ENCODE results near the gene ZFAND3.

The ZFAND3 gene

DNA sequence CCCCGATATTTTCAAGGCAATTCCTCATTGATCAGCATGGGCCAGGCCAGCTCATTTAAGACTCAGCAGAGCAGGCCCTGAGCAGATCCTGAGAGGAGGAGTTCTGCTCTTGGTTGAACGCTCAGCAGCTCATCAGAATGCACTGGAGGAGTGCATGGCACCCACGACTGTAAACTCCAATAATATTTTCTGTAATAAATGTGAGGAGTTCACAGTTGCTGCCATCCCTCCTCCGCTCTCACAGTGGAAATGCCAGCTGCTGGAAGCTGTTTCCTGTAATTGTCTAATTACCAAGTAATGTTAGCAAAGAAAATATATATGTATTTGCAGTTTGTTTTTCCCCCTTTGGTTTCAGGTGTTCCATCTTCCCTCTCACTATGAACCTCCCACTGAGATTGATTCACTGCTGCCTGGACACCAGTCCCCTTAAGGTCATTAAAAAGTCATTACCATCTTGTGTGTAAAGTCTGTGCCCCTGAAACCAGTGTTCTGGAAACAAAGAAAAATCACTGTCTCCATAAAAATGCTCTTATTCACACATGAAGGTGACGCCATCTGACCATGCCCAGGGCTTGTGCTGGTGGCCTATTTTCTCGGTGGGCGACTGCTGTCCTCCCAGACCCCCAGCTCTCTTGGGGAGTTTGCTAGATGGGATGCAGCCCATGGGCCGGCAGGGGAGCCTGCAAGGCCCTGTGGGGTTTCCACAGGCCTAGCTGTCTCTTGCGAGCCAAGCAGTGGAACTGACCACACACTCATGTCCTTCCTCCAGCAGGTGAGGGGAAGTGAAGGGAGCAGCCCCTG, 374.2 kb downstream of the ZFAND3 start:
- no peak for DNase-seq

DNA sequence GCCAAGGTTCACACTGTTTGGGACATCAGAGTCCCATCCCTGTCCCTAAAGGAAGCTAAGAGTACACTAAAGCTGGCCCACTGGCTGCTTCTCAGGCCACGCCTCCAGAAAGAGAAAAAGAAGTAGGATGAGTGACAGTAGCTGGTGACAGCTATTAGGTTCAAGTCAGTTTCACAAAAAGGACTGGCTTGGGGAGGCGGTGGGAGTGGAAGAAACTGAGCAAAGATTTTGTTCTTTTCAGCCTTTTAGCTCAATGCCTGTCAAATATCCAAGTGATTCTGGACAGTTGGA, 374.7 kb downstream of the ZFAND3 start:
- no peak for DNase-seq

DNA sequence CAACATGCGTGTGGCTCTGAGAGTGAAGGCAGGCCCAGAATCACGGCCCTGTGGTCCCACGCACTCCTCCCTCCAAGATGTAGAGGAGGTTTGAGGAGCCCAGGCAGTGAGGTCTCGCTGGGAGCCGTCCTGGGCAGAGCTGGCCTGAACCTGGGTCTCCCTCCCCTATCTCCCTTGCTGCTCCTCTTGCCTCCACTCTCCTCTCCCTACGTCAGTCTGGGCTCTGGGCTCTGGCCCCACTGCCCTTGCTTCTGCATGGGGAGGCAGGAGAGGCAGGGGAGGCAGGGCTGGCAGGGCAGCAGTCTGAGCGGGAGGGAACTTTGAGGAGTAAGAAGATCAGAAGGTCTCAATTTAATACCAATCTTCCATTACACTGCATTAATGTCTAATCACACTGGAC, 375.1 kb downstream of the ZFAND3 start:
- DNase-seq = no peak

DNA sequence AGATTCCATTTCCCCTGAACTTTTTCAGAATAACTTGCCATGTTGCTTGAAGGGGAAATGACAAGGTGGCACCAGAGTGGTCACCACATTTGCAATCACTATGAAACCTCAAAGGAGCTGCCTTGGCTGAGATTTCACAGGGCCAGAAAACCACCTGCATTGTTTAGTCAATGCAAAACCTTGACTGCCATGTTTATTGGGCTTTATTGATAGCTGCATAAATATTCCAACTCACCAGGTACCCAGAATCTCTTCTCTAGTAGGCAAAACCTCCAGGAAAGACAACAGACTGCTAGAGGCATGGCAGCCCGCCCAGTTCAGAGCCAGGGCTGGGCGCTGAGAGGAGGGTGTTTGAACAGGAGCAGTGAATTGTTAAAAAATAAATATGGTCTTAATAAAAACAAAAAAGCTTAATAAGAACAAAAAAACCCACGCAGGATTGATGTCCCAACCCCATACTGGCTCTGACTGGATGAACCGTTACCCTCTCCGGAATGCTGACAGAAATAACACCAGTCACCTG, 375.6 kb downstream of the ZFAND3 start:
- no peak for DNase-seq

DNA sequence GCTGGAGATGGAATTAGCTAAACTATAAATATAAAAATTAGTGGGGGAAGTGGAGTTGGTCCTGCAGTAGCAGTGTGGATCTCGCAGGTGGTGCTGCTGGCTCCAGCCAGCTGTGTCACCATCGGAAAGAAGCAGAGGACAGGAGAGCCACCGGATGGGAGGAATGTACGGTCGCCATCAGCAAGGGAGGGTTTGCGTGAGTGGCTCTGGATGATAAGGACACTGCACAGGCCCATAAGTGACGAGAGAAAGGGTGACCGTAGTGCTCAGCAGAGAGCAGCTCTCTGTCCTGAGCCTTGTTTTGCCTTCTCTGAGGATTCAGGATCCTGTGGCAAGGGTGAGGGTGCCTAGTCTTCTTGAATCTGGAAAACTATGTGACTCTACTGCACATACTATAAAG, 378.7 kb downstream of the ZFAND3 start:
- no peak for DNase-seq
